ENCODE results near the gene UGT1A7. TPM values are rescaled to one million over a fixed set of nuclear protein-coding genes. Genes with fewer than 3 reads are reported as not detected.
"Not testable (repeated sequence)": the region's sequence is repeated elsewhere in the genome, so short reads cannot be mapped to it uniquely, and the experiment has no call there.

The UGT1A7 gene
- total RNA-seq, 1 experiment from 2014 or later: 0.18 TPM

GRCh38 chr2:233746475-233747282 lies 65.0 kb downstream of the UGT1A7 start:
- H3K27me3 Mint-ChIP-seq (ENCODE audit: insufficient read depth, unreplicated experiment): no peaks in the 10 kb centered on the region
- H3K36me3 Mint-ChIP-seq (ENCODE audit: insufficient read depth, unreplicated experiment): peaks cover 16% of the 10 kb centered on the region
- ChIA-PET CTCF (interaction anchor here (0.9 kb wide), 1 partner anchor 82 kb away, joined by 3 read pairs; no protein-coding TSS in a partner anchor), POLR2A (no interaction called here)
- no peaks in the 10 kb centered on the region for H3K36me3 ChIP-seq (ENCODE audit: control insufficient read depth, insufficient read depth, low read length)
- no peak for TF ChIP-seq CTCF (IDR thresholded peaks at IDR 0.05; ENCODE audit: insufficient read depth in 1 of 2, low read depth in 1 of 2, low read length in 1 of 2, severe bottlenecking in 1 of 2, unreplicated experiment in 1 of 2)
- peaks cover 7% of the 10 kb centered on the region for H3K9me3 ChIP-seq
- H3K27me3 ChIP-seq (replicated peaks; ENCODE audit: control insufficient read depth, insufficient read depth, low read length): no peaks in the 10 kb centered on the region
- H3K27ac Mint-ChIP-seq (ENCODE audit: unreplicated experiment): peak overlapping the region; percentile 33
- H3K9me3 Mint-ChIP-seq (ENCODE audit: unreplicated experiment): peaks cover 40% of the 10 kb centered on the region
- peaks cover 17% of the 10 kb centered on the region for H3K4me1 Mint-ChIP-seq (ENCODE audit: low read depth, unreplicated experiment)
- H3K4me1 ChIP-seq: peaks cover 18% of the 10 kb centered on the region
- H3K4me3 ChIP-seq (ENCODE audit: low read depth, low read length): no peak overlapping the region
- no peak for DNase-seq
- intact Hi-C loops (cut with micrococcal nuclease; ENCODE audit: unreplicated experiment): no loop called here
- no peak overlapping the region for H3K4me3 Mint-ChIP-seq (ENCODE audit: unreplicated experiment)
- no TSS peak for BruUV-seq (replicated peaks)

GRCh38 chr2:233747283-233747544 lies 65.5 kb downstream of the UGT1A7 start:
- Mint-ChIP-seq H3K9me3 (ENCODE audit: unreplicated experiment) (peaks cover 44% of the 10 kb centered on the region), H3K27ac (ENCODE audit: unreplicated experiment) (no peak overlapping the region)

GRCh38 chr2:233750689-233751088 lies 69.0 kb downstream of the UGT1A7 start:
- BruUV-seq (replicated peaks); H3K4me3 Mint-ChIP-seq (ENCODE audit: unreplicated experiment); intact Hi-C loops (cut with micrococcal nuclease; ENCODE audit: unreplicated experiment); CTCF ChIA-PET; H3K27me3 Mint-ChIP-seq (ENCODE audit: insufficient read depth, unreplicated experiment); H3K4me3 ChIP-seq (ENCODE audit: low read depth, low read length); H3K27ac Mint-ChIP-seq (ENCODE audit: unreplicated experiment); POLR2A ChIA-PET; H3K36me3 ChIP-seq (ENCODE audit: control insufficient read depth, insufficient read depth, low read length); H3K9me3 ChIP-seq; H3K27me3 ChIP-seq (replicated peaks; ENCODE audit: control insufficient read depth, insufficient read depth, low read length); DNase-seq: not testable (repeated sequence)
- peaks cover 19% of the 10 kb centered on the region for H3K36me3 Mint-ChIP-seq (ENCODE audit: insufficient read depth, unreplicated experiment)
- peaks cover 44% of the 10 kb centered on the region for H3K9me3 Mint-ChIP-seq (ENCODE audit: unreplicated experiment)
- H3K4me1 Mint-ChIP-seq (ENCODE audit: low read depth, unreplicated experiment): peaks cover 14% of the 10 kb centered on the region
- peaks cover 19% of the 10 kb centered on the region for H3K4me1 ChIP-seq

More at GRCh38 chr2:233747283-233747544, 65.5 kb downstream of the UGT1A7 start:
- peaks cover 19% of the 10 kb centered on the region for H3K4me1 ChIP-seq
- H3K36me3 Mint-ChIP-seq (ENCODE audit: insufficient read depth, unreplicated experiment): peaks cover 19% of the 10 kb centered on the region
- no TSS peak for BruUV-seq (replicated peaks)
- H3K27me3 Mint-ChIP-seq (ENCODE audit: insufficient read depth, unreplicated experiment): no peaks in the 10 kb centered on the region
- ChIA-PET POLR2A (no interaction called here), CTCF (interaction anchor here (0.9 kb wide), 1 partner anchor 81 kb away, joined by 3 read pairs; no protein-coding TSS in a partner anchor)
- H3K4me3 Mint-ChIP-seq (ENCODE audit: unreplicated experiment): no peak overlapping the region
- TF ChIP-seq CTCF (IDR thresholded peaks at IDR 0.05; ENCODE audit: insufficient read depth in 1 of 2, low read depth in 1 of 2, low read length in 1 of 2, severe bottlenecking in 1 of 2, unreplicated experiment in 1 of 2): no peak
- no peak overlapping the region for H3K4me3 ChIP-seq (ENCODE audit: low read depth, low read length)
- peaks cover 20% of the 10 kb centered on the region for H3K4me1 Mint-ChIP-seq (ENCODE audit: low read depth, unreplicated experiment)
- H3K36me3 ChIP-seq (ENCODE audit: control insufficient read depth, insufficient read depth, low read length): no peaks in the 10 kb centered on the region
- H3K27me3 ChIP-seq (replicated peaks; ENCODE audit: control insufficient read depth, insufficient read depth, low read length): no peaks in the 10 kb centered on the region
- no peak for DNase-seq
- intact Hi-C loops (cut with micrococcal nuclease; ENCODE audit: unreplicated experiment): no loop called here
- peaks cover 7% of the 10 kb centered on the region for H3K9me3 ChIP-seq

- H3K27me3 ChIP-seq (replicated peaks; ENCODE audit: control insufficient read depth, insufficient read depth, low read length); H3K27ac Mint-ChIP-seq (ENCODE audit: unreplicated experiment); H3K36me3 ChIP-seq (ENCODE audit: control insufficient read depth, insufficient read depth, low read length); POLR2A ChIA-PET; DNase-seq; intact Hi-C loops (cut with micrococcal nuclease; ENCODE audit: unreplicated experiment); H3K27me3 Mint-ChIP-seq (ENCODE audit: insufficient read depth, unreplicated experiment); CTCF ChIA-PET; H3K9me3 ChIP-seq; BruUV-seq (replicated peaks); H3K4me3 ChIP-seq (ENCODE audit: low read depth, low read length): not testable (repeated sequence)
- H3K9me3 Mint-ChIP-seq (ENCODE audit: unreplicated experiment): peaks cover 44% of the 10 kb centered on the region
- H3K4me1 ChIP-seq: peaks cover 14% of the 10 kb centered on the region; the same call in 1 of the 2 replicates
- peaks cover 13% of the 10 kb centered on the region for H3K4me1 Mint-ChIP-seq (ENCODE audit: low read depth, unreplicated experiment)
- peak overlapping the region; percentile 15 for H3K4me3 Mint-ChIP-seq (ENCODE audit: unreplicated experiment)
- H3K36me3 Mint-ChIP-seq (ENCODE audit: insufficient read depth, unreplicated experiment): peaks cover 19% of the 10 kb centered on the region
Observed at GRCh38 chr2:233751212-233752009, 69.7 kb downstream of the UGT1A7 start.
